Germinal center (tissue), 1 donor: Measurements from ENCODE around the gene COG7.
"Not testable (repeated sequence)": the region's sequence is repeated elsewhere in the genome, so short reads cannot be mapped to it uniquely, and the experiment has no call there.

ENCODE experiments used
- DNase-seq: peaks from one replicate; pipeline ENCODE4 v3.0.0; 2012; ENCODE audit warnings: mixed read lengths, low spot score

The COG7 gene

DNA sequence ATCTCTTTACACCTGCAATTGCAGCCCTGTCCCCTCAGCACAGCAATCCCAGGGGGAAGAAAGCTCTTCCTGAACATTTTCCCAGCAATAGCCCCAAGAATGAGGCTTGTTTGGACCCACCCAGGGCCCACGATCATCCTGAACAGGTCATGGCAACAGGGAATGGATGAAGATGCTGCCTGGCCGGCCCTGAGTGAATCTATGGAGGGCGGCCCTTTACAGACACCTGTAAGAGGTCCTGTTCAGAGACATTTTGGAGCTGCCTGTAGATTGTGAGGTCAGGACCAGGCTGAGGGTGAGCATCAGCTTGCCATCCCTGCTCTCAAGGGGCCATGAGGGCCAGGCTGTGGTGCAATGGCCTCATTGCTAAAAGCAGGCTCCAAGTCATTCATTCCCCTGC lies 69.1 kb downstream of the COG7 start:
- no peak for DNase-seq

GRCh38 chr16:23382279-23382678 lies 70.7 kb downstream of the COG7 start:
- no peak for DNase-seq

DNA sequence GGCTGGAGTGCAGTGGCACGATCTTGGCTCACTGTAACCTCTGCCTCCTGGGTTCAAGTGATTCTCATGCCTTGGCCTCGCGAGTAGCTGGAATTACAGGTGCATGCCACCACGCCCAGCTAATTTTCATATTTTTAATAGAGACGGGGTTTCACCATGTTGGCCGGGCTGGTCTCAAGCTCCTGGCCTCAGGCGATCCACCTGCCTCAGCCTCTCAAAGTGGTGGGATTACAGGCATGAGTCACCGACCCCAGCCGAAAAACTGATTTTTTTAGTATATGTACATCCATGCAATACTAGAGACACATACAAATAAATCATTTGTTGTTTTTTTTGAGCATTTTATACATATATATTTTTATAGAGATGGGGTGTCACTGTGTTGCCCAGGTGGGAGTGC lies 71.3 kb downstream of the COG7 start:
- not testable (repeated sequence) for DNase-seq

DNA sequence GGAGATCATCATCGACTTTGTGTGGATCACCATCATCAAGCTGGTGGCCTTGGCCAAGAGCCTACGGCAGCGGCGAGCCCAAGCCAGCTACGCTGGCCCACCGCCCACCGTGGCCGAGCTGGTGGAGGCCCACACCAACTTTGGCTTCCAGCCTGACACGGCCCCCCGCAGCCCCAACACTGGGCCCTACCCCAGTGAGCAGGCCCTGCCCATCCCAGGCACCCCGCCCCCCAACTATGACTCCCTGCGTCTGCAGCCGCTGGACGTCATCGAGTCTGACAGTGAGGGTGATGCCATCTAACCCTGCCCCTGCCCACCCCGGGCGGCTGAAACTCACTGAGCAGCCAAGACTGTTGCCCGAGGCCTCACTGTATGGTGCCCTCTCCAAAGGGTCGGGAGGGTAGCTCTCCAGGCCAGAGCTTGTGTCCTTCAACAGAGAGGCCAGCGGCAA lies 72.5 kb downstream of the COG7 start:
- DNase-seq, result no peak

- no peak for DNase-seq
These were observed 73.3 kb downstream of the COG7 start for GRCh38 chr16:23379707-23380106.

DNA sequence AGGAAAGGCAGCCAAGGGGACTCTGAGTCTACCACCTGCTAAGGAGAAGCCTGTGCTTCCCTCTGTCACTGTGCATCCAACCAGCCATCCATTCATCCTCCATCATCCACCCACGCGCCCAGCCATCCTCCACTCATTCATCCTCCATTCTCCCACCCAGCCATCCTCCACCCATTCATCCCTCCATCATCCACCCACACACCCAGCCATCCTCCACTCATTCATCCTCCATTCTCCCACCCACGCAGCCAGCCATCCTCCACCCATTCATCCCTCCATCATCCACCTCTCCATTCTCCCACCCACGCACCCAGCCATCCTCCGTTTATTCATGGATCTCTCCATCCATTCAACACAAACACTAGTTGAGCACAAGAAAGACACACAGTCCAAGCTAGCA lies 74.1 kb downstream of the COG7 start:
- DNase-seq, result no peak

DNA sequence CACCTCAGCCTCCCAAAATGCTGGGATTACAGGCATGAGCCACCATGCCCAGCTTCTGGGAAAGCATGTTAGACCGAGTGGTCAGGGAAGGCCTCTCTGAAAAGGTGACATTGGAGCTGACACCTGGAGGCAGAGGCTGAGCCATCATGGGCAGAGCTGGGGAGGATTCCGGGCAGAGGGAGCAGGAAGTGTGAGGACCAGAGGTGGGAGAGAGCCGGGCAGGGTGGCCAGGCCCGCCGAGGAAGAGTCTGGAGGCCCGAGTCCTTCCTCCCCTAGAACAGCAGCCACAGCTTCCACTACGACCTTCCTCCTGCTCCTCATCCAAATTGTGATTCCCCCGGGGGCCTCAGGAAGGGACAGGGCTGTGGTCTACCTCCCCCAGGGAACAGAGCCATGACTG lies 74.7 kb downstream of the COG7 start:
- DNase-seq, result no peak

DNA sequence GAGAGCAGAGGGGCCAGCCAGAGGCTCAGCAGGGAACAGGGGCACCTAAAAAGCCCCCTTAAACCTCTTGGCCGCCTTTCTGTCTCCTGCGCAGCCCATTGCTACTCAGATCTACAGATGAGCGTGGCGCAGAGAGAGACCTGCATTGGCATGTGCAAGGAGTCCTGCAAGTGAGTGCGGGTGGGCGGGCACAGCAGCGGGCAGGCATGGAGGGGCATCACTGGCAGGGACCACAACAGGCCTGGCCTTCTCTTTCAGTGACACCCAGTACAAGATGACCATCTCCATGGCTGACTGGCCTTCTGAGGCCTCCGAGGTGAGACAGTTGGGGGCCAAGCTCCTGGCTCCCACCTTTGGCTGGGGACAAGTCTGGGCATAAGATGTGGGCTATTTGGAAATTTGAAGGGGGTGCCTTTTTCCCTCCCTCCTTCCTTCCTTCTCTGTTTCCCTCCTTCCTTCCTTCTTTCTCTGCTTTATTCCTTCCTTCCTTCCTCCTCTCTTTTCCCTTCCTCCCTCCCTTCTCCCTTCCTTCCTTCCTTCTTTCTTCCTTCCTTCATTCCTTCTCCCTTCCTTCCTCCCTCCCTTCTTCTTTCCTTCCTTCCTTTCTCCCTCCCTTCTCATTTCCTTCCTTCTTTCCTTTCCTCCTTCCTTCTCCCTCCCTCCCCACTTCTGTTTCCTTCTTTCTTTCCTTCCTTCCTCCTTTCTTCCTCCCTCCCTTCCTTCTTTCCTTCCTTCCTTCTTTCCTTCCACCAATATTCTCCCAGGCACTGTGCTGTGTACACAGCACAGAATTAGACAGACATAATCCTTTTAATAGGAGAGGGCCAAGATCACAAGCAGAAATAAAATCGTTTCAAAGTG lies 75.7 kb downstream of the COG7 start:
- DNase-seq, result no peak

GRCh38 chr16:23375643-23376042 lies 77.3 kb downstream of the COG7 start:
- DNase-seq, result no peak

GRCh38 chr16:23374721-23375510 lies 78.1 kb downstream of the COG7 start:
- no peak for DNase-seq

DNA sequence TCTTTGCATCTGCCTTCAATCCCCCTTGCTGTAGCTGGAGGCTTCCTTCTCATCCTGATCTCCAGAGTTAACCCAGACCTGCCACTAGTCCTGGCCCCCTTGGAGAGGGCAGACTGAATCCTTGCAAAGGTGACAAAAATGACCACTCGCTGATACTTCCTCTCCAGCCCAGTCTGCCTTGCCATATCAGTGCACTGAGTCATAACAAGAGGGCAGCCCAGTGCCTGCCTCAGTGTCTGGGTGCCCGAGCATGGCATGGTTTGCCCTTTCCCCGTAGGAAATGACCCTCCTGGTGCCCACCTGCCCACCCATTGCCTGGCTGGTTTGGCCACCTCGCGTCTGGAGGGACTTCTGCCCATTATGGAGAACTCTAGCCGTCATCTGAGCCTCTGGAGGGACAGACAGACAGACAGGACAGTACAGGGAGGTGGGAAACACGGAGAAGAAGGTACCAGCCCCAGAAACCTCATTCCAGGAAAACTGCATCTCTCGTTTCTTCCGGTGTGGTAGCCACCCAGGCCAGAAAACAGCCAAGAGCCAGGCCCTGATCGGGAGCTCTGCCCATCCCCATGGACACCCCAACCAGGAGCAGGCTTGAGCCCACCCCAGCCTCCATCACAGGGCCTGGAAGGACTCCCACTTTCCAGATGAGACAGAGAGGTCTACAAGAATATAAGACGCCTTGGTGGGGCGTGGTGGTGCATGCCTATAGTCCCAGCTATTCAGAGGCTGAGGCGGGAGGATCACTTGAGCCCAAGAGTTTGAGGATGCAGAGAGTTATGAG lies 79.4 kb downstream of the COG7 start:
- DNase-seq, result no peak

- no peak for DNase-seq
These were observed 81.6 kb downstream of the COG7 start for GRCh38 chr16:23371368-23371767.

GRCh38 chr16:23369416-23369815 lies 83.6 kb downstream of the COG7 start:
- no peak for DNase-seq

- no peak for DNase-seq
These were observed 84.5 kb downstream of the COG7 start for GRCh38 chr16:23368469-23368868.

DNA sequence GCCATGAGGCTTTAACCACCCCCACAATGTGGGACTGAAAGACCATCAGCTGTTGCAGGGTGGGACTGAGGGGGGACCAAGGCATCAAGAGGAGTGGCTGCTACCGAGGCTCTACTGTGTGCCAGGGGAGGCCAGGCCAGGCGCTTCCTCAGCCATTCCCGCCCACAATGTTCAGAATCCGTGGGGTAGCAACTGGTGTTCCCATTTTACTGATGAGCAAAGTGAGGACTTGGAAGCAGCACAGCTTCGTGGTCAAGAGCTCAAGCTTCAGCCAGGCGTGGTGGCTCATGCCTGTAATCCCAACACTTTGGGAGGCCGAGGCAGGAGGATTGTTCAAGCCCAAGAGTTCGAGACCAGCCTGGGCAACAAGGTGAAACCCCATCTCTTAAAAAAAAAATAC lies 85.0 kb downstream of the COG7 start:
- DNase-seq, result no peak

- no peak for DNase-seq
These were observed 85.4 kb downstream of the COG7 start for GRCh38 chr16:23367564-23367963.

DNA sequence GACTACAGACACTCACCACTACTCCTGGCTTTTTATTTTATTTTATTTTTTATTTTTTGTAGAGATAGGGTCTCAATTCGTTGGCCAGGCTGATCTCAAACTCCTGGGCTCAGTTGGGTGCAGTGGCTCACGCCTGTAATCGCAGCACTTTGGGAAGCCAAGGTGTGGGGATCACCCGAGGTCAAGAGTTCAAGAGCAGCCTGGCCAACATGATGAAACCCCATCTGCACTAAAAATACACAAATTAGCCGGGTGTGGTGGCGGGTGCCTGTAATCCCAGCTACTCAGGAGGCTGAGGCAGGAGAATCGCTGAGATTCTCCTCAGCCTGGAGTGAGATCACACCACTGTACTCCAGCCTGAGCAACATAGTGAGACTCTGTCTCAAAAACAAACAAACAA lies 86.6 kb downstream of the COG7 start:
- DNase-seq, result not testable (repeated sequence)

DNA sequence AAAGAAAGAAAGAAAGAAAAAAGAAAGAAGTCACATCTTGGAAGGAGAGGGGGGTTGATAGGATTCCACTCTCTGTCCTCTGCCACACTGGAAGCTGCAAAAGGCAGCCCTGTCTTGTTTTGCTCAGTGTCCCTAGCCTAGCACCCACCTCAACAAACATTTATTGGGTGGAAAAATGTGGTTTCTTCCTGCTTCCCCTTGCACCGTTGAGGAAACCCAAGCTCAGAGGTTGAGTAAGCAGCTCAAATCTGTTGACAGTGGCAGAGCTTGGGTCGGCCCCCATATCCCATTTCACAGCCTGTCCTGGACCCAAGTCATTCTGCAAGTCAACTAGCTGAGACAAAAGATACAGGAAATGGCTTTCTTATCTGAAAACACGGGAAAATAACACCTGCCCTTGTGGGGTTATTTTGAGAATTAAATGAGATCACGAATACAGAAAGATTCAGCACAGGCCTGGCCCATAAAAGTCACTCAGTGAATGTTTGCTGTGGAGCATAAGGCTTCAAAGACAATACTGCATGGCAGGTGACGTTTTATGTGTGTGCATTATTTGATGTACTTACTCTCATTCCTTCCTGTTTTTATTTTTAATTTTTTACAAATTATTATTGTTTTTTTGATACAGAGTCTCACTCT lies 87.3 kb downstream of the COG7 start:
- no peak for DNase-seq

DNA sequence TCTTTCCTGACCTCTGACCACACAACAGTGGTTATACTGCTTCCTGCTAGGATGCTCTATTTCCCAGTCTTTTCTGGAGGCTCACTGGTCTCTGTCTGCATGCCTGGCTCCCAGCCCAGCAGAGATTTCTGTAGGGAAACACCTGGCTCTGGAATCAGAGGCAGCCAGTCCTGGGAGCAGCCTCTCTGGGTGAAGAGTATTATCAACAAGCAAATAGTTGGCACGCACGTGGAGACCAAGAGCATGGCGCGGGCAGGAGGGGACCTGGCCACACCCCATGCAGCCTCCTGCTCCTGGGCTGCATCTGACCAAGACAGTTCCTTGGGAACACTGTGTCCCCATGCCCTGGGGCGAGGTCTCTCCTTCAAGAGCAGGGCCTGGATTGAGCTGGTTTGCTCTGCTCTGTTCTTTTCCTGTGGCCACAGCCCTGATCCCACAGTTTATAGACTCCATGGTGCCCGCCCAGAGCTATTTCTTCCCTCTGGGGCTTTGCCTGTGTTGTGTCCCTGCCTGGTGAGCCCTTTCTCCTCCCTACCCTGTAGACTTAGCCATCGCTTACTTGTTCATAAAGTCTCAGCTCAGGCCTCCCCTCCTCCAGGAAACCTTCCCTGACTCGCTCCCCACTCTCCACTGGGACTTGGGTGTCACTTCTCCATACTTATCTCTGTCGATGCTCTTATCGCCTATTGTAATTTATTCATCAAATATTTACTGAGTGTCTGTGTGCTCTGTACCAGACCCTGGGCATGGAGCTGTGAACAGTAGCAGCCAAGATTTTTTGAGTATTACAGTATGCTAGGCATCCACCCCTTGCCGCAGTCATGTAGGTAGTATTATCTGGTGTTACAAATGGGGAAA lies 90.3 kb downstream of the COG7 start:
- DNase-seq, result no peak

- no peak for DNase-seq
These were observed 93.8 kb downstream of the COG7 start for GRCh38 chr16:23359092-23359760.
